Progenitor cell of endocrine pancreas (in vitro differentiated cells): Measurements from ENCODE around the gene MRRF. TPM values are rescaled to one million over a fixed set of nuclear protein-coding genes. Genes with fewer than 3 reads are reported as not detected.

Source experiments
- DNase-seq: peaks from one replicate; pipeline ENCODE4 v3.0.0; 2021; ENCODE audit warnings: low spot score; ENCODE audit not compliant: unreplicated experiment
- H3K27ac Mint-ChIP-seq: 2 replicates; pipeline ENCODE4 v1.8.0; 2021; ENCODE audit warnings: mild to moderate bottlenecking, moderate library complexity, mixed read lengths
- H3K27me3 Mint-ChIP-seq: 2 replicates; pipeline ENCODE4 v1.8.0; 2021; ENCODE audit warnings: mixed read lengths
- H3K36me3 Mint-ChIP-seq: 2 replicates; pipeline ENCODE4 v1.8.0; 2022; ENCODE audit warnings: mixed read lengths; ENCODE audit not compliant: insufficient read depth
- H3K4me1 Mint-ChIP-seq: 2 replicates; pipeline ENCODE4 v1.8.0; 2021; ENCODE audit warnings: low read depth, mixed read lengths
- H3K4me3 Mint-ChIP-seq: 2 replicates; pipeline ENCODE4 v1.8.0; 2021; ENCODE audit warnings: low read depth, mild to moderate bottlenecking, moderate library complexity, mixed read lengths
- H3K9me3 Mint-ChIP-seq: 2 replicates; pipeline ENCODE4 v1.8.0; 2021; ENCODE audit warnings: low read depth, mixed read lengths
- total RNA-seq: library from RNA; stranded (reverse); gene quantifications from 2 replicates; pipeline ENCODE4 v1.2.1, GENCODE V29; 2021
- TF ChIP-seq, protein P1 (sequence below): fragments of 200-600 bp; sonication (generic); IDR thresholded peaks from one replicate; pipeline ENCODE4 v1.5.0; 2021; ENCODE audit warnings: antibody characterized with exemption, mild to moderate bottlenecking; ENCODE audit not compliant: unreplicated experiment

Gene MRRF
- total RNA-seq, 1 donor from 2014 or later: 34.3 TPM

- TF ChIP-seq, protein P1, sequence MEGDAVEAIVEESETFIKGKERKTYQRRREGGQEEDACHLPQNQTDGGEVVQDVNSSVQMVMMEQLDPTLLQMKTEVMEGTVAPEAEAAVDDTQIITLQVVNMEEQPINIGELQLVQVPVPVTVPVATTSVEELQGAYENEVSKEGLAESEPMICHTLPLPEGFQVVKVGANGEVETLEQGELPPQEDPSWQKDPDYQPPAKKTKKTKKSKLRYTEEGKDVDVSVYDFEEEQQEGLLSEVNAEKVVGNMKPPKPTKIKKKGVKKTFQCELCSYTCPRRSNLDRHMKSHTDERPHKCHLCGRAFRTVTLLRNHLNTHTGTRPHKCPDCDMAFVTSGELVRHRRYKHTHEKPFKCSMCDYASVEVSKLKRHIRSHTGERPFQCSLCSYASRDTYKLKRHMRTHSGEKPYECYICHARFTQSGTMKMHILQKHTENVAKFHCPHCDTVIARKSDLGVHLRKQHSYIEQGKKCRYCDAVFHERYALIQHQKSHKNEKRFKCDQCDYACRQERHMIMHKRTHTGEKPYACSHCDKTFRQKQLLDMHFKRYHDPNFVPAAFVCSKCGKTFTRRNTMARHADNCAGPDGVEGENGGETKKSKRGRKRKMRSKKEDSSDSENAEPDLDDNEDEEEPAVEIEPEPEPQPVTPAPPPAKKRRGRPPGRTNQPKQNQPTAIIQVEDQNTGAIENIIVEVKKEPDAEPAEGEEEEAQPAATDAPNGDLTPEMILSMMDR: no peak
- Mint-ChIP-seq H3K9me3 (no peaks in the 10 kb centered on the region), H3K27me3 (peaks cover 34% of the 10 kb centered on the region), H3K36me3 (no peaks in the 10 kb centered on the region), H3K4me3 (no peak overlapping the region), H3K27ac (no peak overlapping the region), H3K4me1 (peaks cover 2% of the 10 kb centered on the region)
- no peak for DNase-seq
Measured at GRCh38 chr9:122232796-122233306, 31.8 kb upstream of the MRRF start.

DNA sequence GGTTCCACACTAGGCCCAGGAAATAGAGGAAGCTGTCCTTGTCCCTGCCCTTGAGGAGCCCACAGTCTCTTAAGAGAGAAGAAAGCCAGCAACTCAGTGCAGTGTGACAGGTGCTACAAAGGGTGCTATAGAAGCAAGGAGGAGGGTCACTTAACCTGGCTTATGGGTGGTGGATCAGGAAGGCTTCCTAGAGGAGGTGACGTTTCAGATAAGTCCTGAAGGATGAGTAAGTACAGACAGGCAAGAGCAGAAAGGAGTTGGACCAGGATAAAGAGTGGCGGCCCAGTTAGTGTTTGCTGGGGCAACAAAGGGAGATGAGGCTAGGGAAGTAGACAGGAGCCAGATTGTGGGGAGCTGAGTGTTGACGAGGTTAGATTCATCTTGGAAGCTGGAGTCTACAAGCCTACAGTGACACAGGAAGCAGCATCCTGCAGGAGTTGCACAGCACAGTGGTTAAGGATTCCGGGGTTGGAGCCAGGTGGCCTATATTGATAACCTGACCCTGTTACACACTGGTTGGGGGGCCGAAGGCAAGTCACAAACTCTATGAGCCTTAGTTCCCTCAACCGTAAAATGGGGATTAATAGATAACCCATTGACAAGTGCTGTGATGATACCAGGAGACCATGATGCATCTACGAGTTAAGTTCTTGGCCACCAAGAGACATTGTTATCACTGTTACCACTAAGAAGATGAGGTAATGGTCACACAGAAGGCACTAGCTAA, 30.5 kb upstream of the MRRF start:
- Mint-ChIP-seq H3K9me3 (no peaks in the 10 kb centered on the region), H3K27me3 (peaks cover 30% of the 10 kb centered on the region), H3K36me3 (no peaks in the 10 kb centered on the region), H3K4me3 (no peak overlapping the region), H3K27ac (no peak overlapping the region), H3K4me1 (no peaks in the 10 kb centered on the region)
- TF ChIP-seq, protein P1: no peak
- DNase-seq: no peak

GRCh38 chr9:122236681-122237080, 28.0 kb upstream of the MRRF start:
- Mint-ChIP-seq H3K4me1 (no peaks in the 10 kb centered on the region), H3K27me3 (peaks cover 30% of the 10 kb centered on the region), H3K4me3 (no peak overlapping the region), H3K9me3 (no peaks in the 10 kb centered on the region), H3K36me3 (no peaks in the 10 kb centered on the region), H3K27ac (no peak overlapping the region)
- TF ChIP-seq, protein P1: no peak
- no peak for DNase-seq

- peaks cover 2% of the 10 kb centered on the region for H3K36me3 Mint-ChIP-seq
- no peak for DNase-seq
- no peaks in the 10 kb centered on the region for H3K4me1 Mint-ChIP-seq
- TF ChIP-seq, protein P1: no peak
- peaks cover 10% of the 10 kb centered on the region for H3K27me3 Mint-ChIP-seq
- H3K27ac Mint-ChIP-seq: no peak overlapping the region
- H3K9me3 Mint-ChIP-seq: no peaks in the 10 kb centered on the region
- H3K4me3 Mint-ChIP-seq: no peak overlapping the region
Measured at GRCh38 chr9:122239722-122240121, 25.0 kb upstream of the MRRF start.

DNA sequence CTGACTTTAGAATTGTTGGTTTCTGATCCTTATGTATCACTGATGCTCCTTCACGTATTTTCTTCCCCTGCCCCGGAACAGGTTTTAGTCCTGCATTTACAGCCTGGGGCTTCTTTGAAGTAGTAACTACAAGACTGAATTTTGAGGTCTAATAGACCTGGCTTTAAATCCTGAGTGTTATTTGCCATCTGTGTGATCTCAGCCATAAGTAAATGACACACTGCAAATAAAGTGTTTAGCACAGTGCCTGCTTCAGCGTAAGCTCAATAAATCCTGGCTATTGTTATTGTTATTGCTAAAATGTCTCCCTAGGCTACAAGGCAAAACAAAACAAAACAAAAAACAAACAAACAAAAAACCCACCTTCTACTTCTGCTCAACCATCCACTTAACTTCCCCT, 20.3 kb upstream of the MRRF start:
- no peaks in the 10 kb centered on the region for H3K4me1 Mint-ChIP-seq
- TF ChIP-seq, protein P1: no peak
- H3K36me3 Mint-ChIP-seq: peaks cover 8% of the 10 kb centered on the region

More for the DNA sequence above, 20.3 kb upstream of the MRRF start:
- H3K27ac Mint-ChIP-seq: no peak overlapping the region
- no peaks in the 10 kb centered on the region for H3K9me3 Mint-ChIP-seq
- no peak overlapping the region for H3K4me3 Mint-ChIP-seq
- no peaks in the 10 kb centered on the region for H3K27me3 Mint-ChIP-seq
- no peak for DNase-seq
